SJCRH30 (cell line): ENCODE results near the gene CHST11. TPM values are rescaled to one million over a fixed set of nuclear protein-coding genes. Genes with fewer than 3 reads are reported as not detected.
A peak's percentile ranks its signal among the peaks of the same experiment; 100 is the strongest.

Experiments used
- DNase-seq, 2 experiments: peaks; one replicate each; pipeline ENCODE4 v3.0.0-alpha.2; 2015 to 2020
- H3K27ac ChIP-seq: fragments of 250-450 bp; sonication (Bioruptor Pico); 2 replicates; pipeline ENCODE4 v1.5.1; 2020; ENCODE audit warnings: mild to moderate bottlenecking, moderate library complexity
- H3K27me3 ChIP-seq: fragments of 250-450 bp; sonication (Bioruptor Pico); 2 replicates; pipeline ENCODE4 v1.5.1; 2020; ENCODE audit warnings: mild to moderate bottlenecking, moderate library complexity
- H3K36me3 ChIP-seq: fragments of 250-450 bp; sonication (Bioruptor Pico); 2 replicates; pipeline ENCODE4 v1.5.1; 2020; ENCODE audit warnings: mild to moderate bottlenecking, moderate library complexity
- H3K4me1 ChIP-seq: fragments of 250-450 bp; sonication (Bioruptor Pico); 2 replicates; pipeline ENCODE4 v1.5.1; 2020; ENCODE audit warnings: mild to moderate bottlenecking, moderate library complexity
- H3K4me3 ChIP-seq: fragments of 250-450 bp; sonication (Bioruptor Pico); 2 replicates; pipeline ENCODE4 v1.5.1; 2020; ENCODE audit warnings: mild to moderate bottlenecking, moderate library complexity
- H3K9me3 ChIP-seq: fragments of 250-450 bp; sonication (Bioruptor Pico); replicated peaks from 2 replicates; pipeline ENCODE4 v1.5.1; 2020; ENCODE audit warnings: mild to moderate bottlenecking, moderate library complexity
- total RNA-seq: library from RNA; depleted of rRNA; stranded (reverse); fragments of >200 nt; shearing (Covaris generic); gene quantifications from 2 replicates; pipeline ENCODE4 v1.2.3, GENCODE V29; 2014; rRNA removed

CHST11 gene
- 31.8 and 37.0 TPM in 2 replicates for total RNA-seq

- Histone ChIP-seq H3K9me3 (no peaks in the 10 kb centered on the region), H3K4me1 (peaks cover 9% of the 10 kb centered on the region), H3K27me3 (no peaks in the 10 kb centered on the region), H3K27ac (peak within 1 kb of the TSS; percentile 67), H3K36me3 (0 out of 2 replicates have a peak, but pooled peaks cover 3% of the 10 kb centered on the region), H3K4me3 (peak within 1 kb of the TSS; percentile 91)
- DNase-seq: peak; percentile 89 to 94
Measured at GRCh38 chr12:104456417-104456949, at the start of gene CHST11. Gene CHST11, plus strand, starts transcription at chr12:104456948.

- H3K27ac ChIP-seq: no peak overlapping the region
Measured at GRCh38 chr12:104407438-104407837, 49.3 kb upstream of the CHST11 start.

GRCh38 chr12:104407922-104408321, 48.8 kb upstream of the CHST11 start:
- Histone ChIP-seq H3K4me1 (no peaks in the 10 kb centered on the region), H3K36me3 (no peaks in the 10 kb centered on the region), H3K9me3 (no peaks in the 10 kb centered on the region), H3K27me3 (no peaks in the 10 kb centered on the region), H3K27ac (no peak overlapping the region), H3K4me3 (no peak overlapping the region)
- DNase-seq: no peak

More at GRCh38 chr12:104407438-104407837, 49.3 kb upstream of the CHST11 start:
- no peaks in the 10 kb centered on the region for H3K4me1 ChIP-seq
- no peak for DNase-seq
- H3K4me3 ChIP-seq: no peak overlapping the region
- H3K27me3 ChIP-seq: no peaks in the 10 kb centered on the region
- H3K36me3 ChIP-seq: no peaks in the 10 kb centered on the region
- H3K9me3 ChIP-seq: no peaks in the 10 kb centered on the region

- Histone ChIP-seq H3K4me1 (no peaks in the 10 kb centered on the region), H3K9me3 (no peaks in the 10 kb centered on the region), H3K4me3 (no peak overlapping the region), H3K36me3 (no peaks in the 10 kb centered on the region), H3K27me3 (no peaks in the 10 kb centered on the region), H3K27ac (no peak overlapping the region)
- DNase-seq: no peak
Measured at GRCh38 chr12:104410326-104410725, 46.4 kb upstream of the CHST11 start.

- H3K27ac ChIP-seq: no peak overlapping the region
- H3K4me1 ChIP-seq: no peaks in the 10 kb centered on the region
- no peaks in the 10 kb centered on the region for H3K27me3 ChIP-seq
- no peaks in the 10 kb centered on the region for H3K9me3 ChIP-seq
- no peak overlapping the region for H3K4me3 ChIP-seq
- H3K36me3 ChIP-seq: no peaks in the 10 kb centered on the region
- DNase-seq: no peak
Measured at GRCh38 chr12:104410786-104411185, 46.0 kb upstream of the CHST11 start.

GRCh38 chr12:104411826-104412641, 44.7 kb upstream of the CHST11 start:
- no peaks in the 10 kb centered on the region for H3K36me3 ChIP-seq
- no peak for DNase-seq
- H3K27ac ChIP-seq: no peak overlapping the region
- no peaks in the 10 kb centered on the region for H3K27me3 ChIP-seq
- H3K9me3 ChIP-seq: no peaks in the 10 kb centered on the region
- H3K4me1 ChIP-seq: no peaks in the 10 kb centered on the region
- H3K4me3 ChIP-seq: no peak overlapping the region

GRCh38 chr12:104412681-104413080, 44.1 kb upstream of the CHST11 start:
- H3K9me3 ChIP-seq: no peaks in the 10 kb centered on the region
- no peaks in the 10 kb centered on the region for H3K4me1 ChIP-seq
- no peaks in the 10 kb centered on the region for H3K36me3 ChIP-seq
- no peak for DNase-seq
- H3K27me3 ChIP-seq: no peaks in the 10 kb centered on the region
- no peak overlapping the region for H3K27ac ChIP-seq
- H3K4me3 ChIP-seq: no peak overlapping the region

- Histone ChIP-seq H3K27me3 (no peaks in the 10 kb centered on the region), H3K4me1 (no peaks in the 10 kb centered on the region), H3K27ac (no peak overlapping the region), H3K36me3 (no peaks in the 10 kb centered on the region), H3K4me3 (no peak overlapping the region), H3K9me3 (no peaks in the 10 kb centered on the region)
- DNase-seq: no peak
Measured at GRCh38 chr12:104413330-104413729, 43.4 kb upstream of the CHST11 start.

GRCh38 chr12:104414581-104415341, 42.0 kb upstream of the CHST11 start:
- H3K27ac ChIP-seq: no peak overlapping the region
- H3K4me3 ChIP-seq: no peak overlapping the region
- H3K36me3 ChIP-seq: no peaks in the 10 kb centered on the region
- no peaks in the 10 kb centered on the region for H3K4me1 ChIP-seq
- H3K9me3 ChIP-seq: no peaks in the 10 kb centered on the region
- peak in 1 of 2 experiments; percentile 10 for DNase-seq
- no peaks in the 10 kb centered on the region for H3K27me3 ChIP-seq

- H3K4me3 ChIP-seq: no peak overlapping the region
- H3K27ac ChIP-seq: no peak overlapping the region
- no peaks in the 10 kb centered on the region for H3K27me3 ChIP-seq
- H3K9me3 ChIP-seq: no peaks in the 10 kb centered on the region
- H3K4me1 ChIP-seq: no peaks in the 10 kb centered on the region
- DNase-seq: no peak
- H3K36me3 ChIP-seq: no peaks in the 10 kb centered on the region
Measured at GRCh38 chr12:104415342-104415980, 41.3 kb upstream of the CHST11 start.

- H3K9me3 ChIP-seq: no peaks in the 10 kb centered on the region
- no peak overlapping the region for H3K4me3 ChIP-seq
- H3K36me3 ChIP-seq: no peaks in the 10 kb centered on the region
- H3K27ac ChIP-seq: no peak overlapping the region
- H3K27me3 ChIP-seq: no peaks in the 10 kb centered on the region
- H3K4me1 ChIP-seq: no peaks in the 10 kb centered on the region
- no peak for DNase-seq
Measured at GRCh38 chr12:104416136-104416535, 40.6 kb upstream of the CHST11 start.

- Histone ChIP-seq H3K27me3 (no peaks in the 10 kb centered on the region), H3K36me3 (no peaks in the 10 kb centered on the region), H3K4me1 (peaks cover 1% of the 10 kb centered on the region), H3K9me3 (no peaks in the 10 kb centered on the region), H3K27ac (no peak overlapping the region), H3K4me3 (no peak overlapping the region)
- no peak for DNase-seq
Measured at GRCh38 chr12:104416585-104416984, 40.2 kb upstream of the CHST11 start.

- Histone ChIP-seq H3K27me3 (no peaks in the 10 kb centered on the region), H3K9me3 (no peaks in the 10 kb centered on the region), H3K4me3 (no peak overlapping the region), H3K4me1 (peaks cover 16% of the 10 kb centered on the region), H3K36me3 (no peaks in the 10 kb centered on the region), H3K27ac (no peak overlapping the region)
- DNase-seq: no peak
Measured at GRCh38 chr12:104419717-104420116, 37.0 kb upstream of the CHST11 start.

- Histone ChIP-seq H3K9me3 (no peaks in the 10 kb centered on the region), H3K36me3 (no peaks in the 10 kb centered on the region), H3K27me3 (no peaks in the 10 kb centered on the region), H3K27ac (no peak overlapping the region), H3K4me3 (no peak overlapping the region), H3K4me1 (peaks cover 16% of the 10 kb centered on the region)
- DNase-seq: no peak
Measured at GRCh38 chr12:104420868-104421267, 35.9 kb upstream of the CHST11 start.

- DNase-seq: no peak
- Histone ChIP-seq H3K27ac (no peak overlapping the region), H3K4me1 (peaks cover 16% of the 10 kb centered on the region)
Measured at GRCh38 chr12:104421343-104421742, 35.4 kb upstream of the CHST11 start.

More at GRCh38 chr12:104421343-104421742, 35.4 kb upstream of the CHST11 start:
- Histone ChIP-seq H3K4me3 (no peak overlapping the region), H3K27me3 (no peaks in the 10 kb centered on the region), H3K36me3 (no peaks in the 10 kb centered on the region), H3K9me3 (no peaks in the 10 kb centered on the region)
